Activated T-helper 1 cell treated with anti-CD3 and anti-CD28 coated beads, Interleukin-12 subunit alpha, Interleukin-12 subunit beta, Interleukin-2, Interleukin-4 antibody, amounts not matched to agents 30 ng/mL and 10 ng/mL and 1 ng/mL, durations not matched to agents 14 hours and 24 hours and 36 hours (primary cell): Measurements from ENCODE around the gene PHACTR1. TPM values are rescaled to one million over a fixed set of nuclear protein-coding genes. Genes with fewer than 3 reads are reported as not detected.
"Not testable (repeated sequence)": the region's sequence is repeated elsewhere in the genome, so short reads cannot be mapped to it uniquely, and the experiment has no call there.

Experiments used
- DNase-seq: peaks from one replicate; pipeline ENCODE4 v3.0.0; 2021; ENCODE audit warnings: low spot score
- H3K27ac Mint-ChIP-seq: one replicate; pipeline ENCODE4 v1.8.0; 2021; ENCODE audit warnings: mild to moderate bottlenecking, mixed read lengths
- H3K27me3 Mint-ChIP-seq: one replicate; pipeline ENCODE4 v1.8.0; 2022; ENCODE audit warnings: mild to moderate bottlenecking, moderate library complexity, mixed read lengths; ENCODE audit not compliant: insufficient read depth
- H3K36me3 Mint-ChIP-seq: one replicate; pipeline ENCODE4 v1.8.0; 2021; ENCODE audit warnings: low read depth, mixed read lengths
- H3K4me1 Mint-ChIP-seq: one replicate; pipeline ENCODE4 v1.8.0; 2021; ENCODE audit warnings: low read depth, mixed read lengths
- H3K4me3 Mint-ChIP-seq: one replicate; pipeline ENCODE4 v1.8.0; 2021; ENCODE audit warnings: mild to moderate bottlenecking, moderate library complexity, mixed read lengths
- H3K9me3 Mint-ChIP-seq: one replicate; pipeline ENCODE4 v1.8.0; 2021; ENCODE audit warnings: mixed read lengths
- intact Hi-C: fragments of 100-400 bp; cut with micrococcal nuclease; formaldehyde crosslinking; loops from one replicate; pipeline ENCODE4 v1.15.1; 2024
- total RNA-seq: library from RNA; stranded (reverse); gene quantifications from 2 replicates; pipeline ENCODE4 v1.2.3, GENCODE V29; 2022

The PHACTR1 gene
- total RNA-seq, 1 donor from 2014 or later = 0.44 TPM

DNA sequence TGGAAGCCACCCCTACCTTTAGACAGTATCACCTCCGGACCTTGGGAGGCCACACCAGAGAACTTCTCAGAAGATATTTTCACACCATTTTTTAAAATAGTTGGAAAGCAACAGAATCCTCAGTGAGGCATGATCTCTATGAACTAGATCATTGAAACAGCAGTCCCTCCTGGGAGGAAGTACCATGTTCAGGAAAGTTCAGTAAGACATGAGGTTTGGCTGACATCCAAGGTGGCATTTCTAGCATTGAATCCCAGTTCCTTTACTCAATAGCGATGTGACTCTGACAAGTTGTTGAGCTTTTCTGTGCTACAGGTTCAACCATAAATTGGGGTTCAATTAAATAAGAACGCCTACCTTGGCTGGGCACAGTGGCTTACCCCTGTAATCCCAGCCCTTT is 442.7 kb downstream of the PHACTR1 start:
- peaks cover 5% of the 10 kb centered on the region for H3K4me1 Mint-ChIP-seq
- peaks cover 7% of the 10 kb centered on the region for H3K27me3 Mint-ChIP-seq
- no peak overlapping the region for H3K27ac Mint-ChIP-seq
- no peaks in the 10 kb centered on the region for H3K9me3 Mint-ChIP-seq
- no peak overlapping the region for H3K4me3 Mint-ChIP-seq
- no peaks in the 10 kb centered on the region for H3K36me3 Mint-ChIP-seq
- DNase-seq = no peak
- intact Hi-C loops = no loop called here

GRCh38 chr6:13159822-13160221 is 443.3 kb downstream of the PHACTR1 start:
- H3K9me3 Mint-ChIP-seq, H3K27ac Mint-ChIP-seq, H3K36me3 Mint-ChIP-seq, H3K4me1 Mint-ChIP-seq, DNase-seq, intact Hi-C loops, H3K4me3 Mint-ChIP-seq, H3K27me3 Mint-ChIP-seq: not testable (repeated sequence)

- H3K9me3 Mint-ChIP-seq = no peaks in the 10 kb centered on the region
- H3K4me1 Mint-ChIP-seq = peaks cover 5% of the 10 kb centered on the region
- H3K36me3 Mint-ChIP-seq = no peaks in the 10 kb centered on the region
- no peak for DNase-seq
- H3K27ac Mint-ChIP-seq = no peak overlapping the region
- H3K4me3 Mint-ChIP-seq = no peak overlapping the region
- intact Hi-C loops = no loop called here
- H3K27me3 Mint-ChIP-seq = peaks cover 5% of the 10 kb centered on the region
Measured at GRCh38 chr6:13163161-13163944, 446.8 kb downstream of the PHACTR1 start.

GRCh38 chr6:13164291-13164690 is 447.7 kb downstream of the PHACTR1 start:
- intact Hi-C loops = no loop called here
- no peaks in the 10 kb centered on the region for H3K36me3 Mint-ChIP-seq
- peaks cover 5% of the 10 kb centered on the region for H3K4me1 Mint-ChIP-seq
- H3K4me3 Mint-ChIP-seq = no peak overlapping the region
- H3K27ac Mint-ChIP-seq = no peak overlapping the region
- H3K27me3 Mint-ChIP-seq = peaks cover 7% of the 10 kb centered on the region
- no peaks in the 10 kb centered on the region for H3K9me3 Mint-ChIP-seq
- no peak for DNase-seq

- no peaks in the 10 kb centered on the region for H3K9me3 Mint-ChIP-seq
- intact Hi-C loops = no loop called here
- H3K4me1 Mint-ChIP-seq = peaks cover 5% of the 10 kb centered on the region
- H3K4me3 Mint-ChIP-seq = no peak overlapping the region
- peaks cover 7% of the 10 kb centered on the region for H3K27me3 Mint-ChIP-seq
- H3K36me3 Mint-ChIP-seq = no peaks in the 10 kb centered on the region
- DNase-seq = no peak
- H3K27ac Mint-ChIP-seq = no peak overlapping the region
Measured at GRCh38 chr6:13165502-13166172, 449.1 kb downstream of the PHACTR1 start.

DNA sequence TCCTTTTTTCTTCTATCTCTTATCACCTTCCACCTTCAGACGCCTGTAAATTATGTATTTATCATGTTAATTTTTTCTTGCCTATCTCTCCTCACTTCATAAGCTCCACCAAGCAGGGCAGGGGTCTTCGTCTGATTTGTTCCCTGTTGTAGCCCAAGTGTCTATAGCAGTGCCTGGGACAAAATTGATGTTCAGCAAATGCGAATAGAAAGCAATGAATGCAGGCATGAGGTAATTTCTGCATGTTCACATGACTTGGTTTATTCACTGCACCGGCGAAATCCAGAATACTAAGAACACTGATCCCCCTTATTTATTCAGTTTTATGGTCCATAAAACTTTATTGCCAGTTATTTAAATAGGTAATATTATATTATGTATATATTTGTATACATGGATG is 449.7 kb downstream of the PHACTR1 start:
- H3K27me3 Mint-ChIP-seq = peaks cover 7% of the 10 kb centered on the region
- H3K27ac Mint-ChIP-seq = no peak overlapping the region
- no peak for DNase-seq
- H3K9me3 Mint-ChIP-seq = no peaks in the 10 kb centered on the region
- intact Hi-C loops = no loop called here
- H3K4me3 Mint-ChIP-seq = no peak overlapping the region
- no peaks in the 10 kb centered on the region for H3K36me3 Mint-ChIP-seq
- peaks cover 5% of the 10 kb centered on the region for H3K4me1 Mint-ChIP-seq

GRCh38 chr6:13166916-13167315 is 450.3 kb downstream of the PHACTR1 start:
- DNase-seq = no peak
- H3K4me3 Mint-ChIP-seq = no peak overlapping the region
- H3K27me3 Mint-ChIP-seq = peaks cover 9% of the 10 kb centered on the region
- peaks cover 5% of the 10 kb centered on the region for H3K4me1 Mint-ChIP-seq
- intact Hi-C loops = no loop called here
- no peak overlapping the region for H3K27ac Mint-ChIP-seq
- no peaks in the 10 kb centered on the region for H3K9me3 Mint-ChIP-seq
- no peaks in the 10 kb centered on the region for H3K36me3 Mint-ChIP-seq

GRCh38 chr6:13172291-13172690 is 455.7 kb downstream of the PHACTR1 start:
- H3K9me3 Mint-ChIP-seq = no peaks in the 10 kb centered on the region
- H3K27me3 Mint-ChIP-seq = peaks cover 5% of the 10 kb centered on the region
- DNase-seq = no peak
- H3K4me3 Mint-ChIP-seq = no peak overlapping the region
- H3K4me1 Mint-ChIP-seq = no peaks in the 10 kb centered on the region
- no peaks in the 10 kb centered on the region for H3K36me3 Mint-ChIP-seq
- intact Hi-C loops = no loop called here
- no peak overlapping the region for H3K27ac Mint-ChIP-seq

GRCh38 chr6:13175087-13175486 is 458.5 kb downstream of the PHACTR1 start:
- no peak overlapping the region for H3K27ac Mint-ChIP-seq
- intact Hi-C loops = no loop called here
- peaks cover 11% of the 10 kb centered on the region for H3K4me1 Mint-ChIP-seq
- H3K27me3 Mint-ChIP-seq = peaks cover 4% of the 10 kb centered on the region
- H3K4me3 Mint-ChIP-seq = no peak overlapping the region
- no peaks in the 10 kb centered on the region for H3K36me3 Mint-ChIP-seq
- no peaks in the 10 kb centered on the region for H3K9me3 Mint-ChIP-seq
- no peak for DNase-seq

GRCh38 chr6:13175759-13176158 is 459.2 kb downstream of the PHACTR1 start:
- Mint-ChIP-seq H3K9me3 (no peaks in the 10 kb centered on the region), H3K27me3 (peaks cover 4% of the 10 kb centered on the region), H3K4me3 (no peak overlapping the region), H3K4me1 (peaks cover 11% of the 10 kb centered on the region), H3K36me3 (no peaks in the 10 kb centered on the region), H3K27ac (no peak overlapping the region)
- intact Hi-C loops = no loop called here
- no peak for DNase-seq

- Mint-ChIP-seq H3K27ac (no peak overlapping the region), H3K27me3 (peaks cover 4% of the 10 kb centered on the region), H3K4me3 (no peak overlapping the region), H3K9me3 (no peaks in the 10 kb centered on the region), H3K4me1 (peaks cover 11% of the 10 kb centered on the region), H3K36me3 (no peaks in the 10 kb centered on the region)
- DNase-seq = no peak
- intact Hi-C loops = no loop called here
Measured at GRCh38 chr6:13177664-13178063, 461.1 kb downstream of the PHACTR1 start.

DNA sequence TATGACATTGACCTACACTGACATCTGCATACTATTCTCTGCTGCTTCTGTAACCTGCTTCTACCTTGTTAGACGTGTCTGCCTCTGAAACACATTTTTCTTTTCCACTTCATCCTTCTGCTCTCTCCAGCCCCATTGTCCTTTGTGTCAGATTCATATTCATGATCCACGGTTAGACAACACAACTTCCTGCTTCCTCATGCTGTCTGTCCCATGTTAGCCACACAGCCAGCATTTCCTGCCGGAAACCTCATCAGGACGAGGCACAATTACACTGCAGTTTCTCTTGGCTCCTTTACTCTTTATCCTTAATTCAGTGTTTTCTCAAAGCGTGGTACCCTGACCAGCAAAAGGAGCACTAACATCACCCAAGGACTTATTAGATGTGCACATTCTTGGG is 461.5 kb downstream of the PHACTR1 start:
- Mint-ChIP-seq H3K9me3 (no peaks in the 10 kb centered on the region), H3K27ac (no peak overlapping the region), H3K27me3 (peaks cover 4% of the 10 kb centered on the region), H3K4me3 (no peak overlapping the region), H3K4me1 (peaks cover 11% of the 10 kb centered on the region), H3K36me3 (no peaks in the 10 kb centered on the region)
- intact Hi-C loops = no loop called here
- DNase-seq = no peak

GRCh38 chr6:13180538-13180937 is 464.0 kb downstream of the PHACTR1 start:
- intact Hi-C loops = no loop called here
- no peak overlapping the region for H3K27ac Mint-ChIP-seq
- no peak overlapping the region for H3K4me3 Mint-ChIP-seq
- peaks cover 11% of the 10 kb centered on the region for H3K4me1 Mint-ChIP-seq
- peaks cover 11% of the 10 kb centered on the region for H3K27me3 Mint-ChIP-seq
- DNase-seq = no peak
- H3K36me3 Mint-ChIP-seq = no peaks in the 10 kb centered on the region
- H3K9me3 Mint-ChIP-seq = no peaks in the 10 kb centered on the region
